ENCODE results near the gene ACIN1.

DNA sequence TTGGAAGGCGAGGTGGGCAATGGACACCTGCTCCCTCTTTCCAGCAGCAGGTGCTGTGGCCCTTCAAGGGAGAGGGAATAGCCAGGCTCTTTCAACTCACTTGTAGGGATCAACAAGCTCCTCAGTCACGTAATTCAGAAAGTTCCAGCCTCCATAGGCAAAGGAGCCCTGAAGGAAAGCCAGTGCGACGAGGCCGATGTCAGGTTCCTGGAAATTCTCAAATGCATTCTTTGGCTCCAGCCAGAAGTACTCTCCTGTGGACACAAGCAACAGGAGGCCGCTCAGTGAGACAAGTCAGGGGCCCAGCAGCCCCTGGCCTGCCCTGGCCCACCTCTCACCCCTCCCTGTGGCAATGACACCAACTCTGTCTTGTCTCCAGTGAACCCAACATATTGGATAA lies 45.4 kb upstream of the ACIN1 start:
- TF ChIP-seq, protein P1, sequence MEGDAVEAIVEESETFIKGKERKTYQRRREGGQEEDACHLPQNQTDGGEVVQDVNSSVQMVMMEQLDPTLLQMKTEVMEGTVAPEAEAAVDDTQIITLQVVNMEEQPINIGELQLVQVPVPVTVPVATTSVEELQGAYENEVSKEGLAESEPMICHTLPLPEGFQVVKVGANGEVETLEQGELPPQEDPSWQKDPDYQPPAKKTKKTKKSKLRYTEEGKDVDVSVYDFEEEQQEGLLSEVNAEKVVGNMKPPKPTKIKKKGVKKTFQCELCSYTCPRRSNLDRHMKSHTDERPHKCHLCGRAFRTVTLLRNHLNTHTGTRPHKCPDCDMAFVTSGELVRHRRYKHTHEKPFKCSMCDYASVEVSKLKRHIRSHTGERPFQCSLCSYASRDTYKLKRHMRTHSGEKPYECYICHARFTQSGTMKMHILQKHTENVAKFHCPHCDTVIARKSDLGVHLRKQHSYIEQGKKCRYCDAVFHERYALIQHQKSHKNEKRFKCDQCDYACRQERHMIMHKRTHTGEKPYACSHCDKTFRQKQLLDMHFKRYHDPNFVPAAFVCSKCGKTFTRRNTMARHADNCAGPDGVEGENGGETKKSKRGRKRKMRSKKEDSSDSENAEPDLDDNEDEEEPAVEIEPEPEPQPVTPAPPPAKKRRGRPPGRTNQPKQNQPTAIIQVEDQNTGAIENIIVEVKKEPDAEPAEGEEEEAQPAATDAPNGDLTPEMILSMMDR (optimal IDR thresholded peaks at IDR 0.05 in 1 of 3, IDR thresholded peaks at IDR 0.05 in 1 of 3, conservative IDR thresholded peaks at IDR 0.05 in 1 of 3; ENCODE audit: extremely low read depth in 1 of 3, insufficient read depth in 2 of 3, low read length in 3 of 3): no peak
- TF ChIP-seq EZH2 (IDR thresholded peaks at IDR 0.05; ENCODE audit: low read length): no peak

Measured in keratinocyte (primary cell).